Trophoblast cell (in vitro differentiated cells and primary cell): ENCODE results near the gene CDH15.

Source experiments
- DNase-seq, 2 donors: peaks; one replicate each; pipeline ENCODE4 v3.0.0-alpha.2; 2016
- H2AFZ ChIP-seq: 2 replicates; pipeline ENCODE4 v1.6.1; 2013; ENCODE audit warnings: low read length, moderate library complexity, mild to moderate bottlenecking; ENCODE audit not compliant: insufficient read depth, poor library complexity
- H2AK5ac ChIP-seq: 2 replicates; pipeline ENCODE4 v1.6.1; 2013; ENCODE audit warnings: mild to moderate bottlenecking, low read length
- H2BK120ac ChIP-seq: 2 replicates; pipeline ENCODE4 v1.6.1; 2013; ENCODE audit warnings: low read length, mild to moderate bottlenecking, moderate library complexity; ENCODE audit not compliant: insufficient read depth, poor library complexity
- H2BK12ac ChIP-seq: 2 replicates; pipeline ENCODE4 v1.6.1; 2013; ENCODE audit warnings: mild to moderate bottlenecking, low read length, moderate library complexity
- H2BK5ac ChIP-seq: 2 replicates; pipeline ENCODE4 v1.6.1; 2013; ENCODE audit warnings: low read length, low read depth, moderate library complexity, mild to moderate bottlenecking; ENCODE audit not compliant: poor library complexity
- H3K14ac ChIP-seq: 2 replicates; pipeline ENCODE4 v1.6.1; 2013; ENCODE audit warnings: mild to moderate bottlenecking, low read length
- H3K18ac ChIP-seq: 2 replicates; pipeline ENCODE4 v1.6.1; 2013; ENCODE audit warnings: mild to moderate bottlenecking, low read length
- H3K23ac ChIP-seq: 2 replicates; pipeline ENCODE4 v1.6.1; 2013; ENCODE audit warnings: low read length
- H3K27ac ChIP-seq: 2 replicates; pipeline ENCODE4 v1.5.1; 2013; ENCODE audit warnings: low read depth, mild to moderate bottlenecking, inconsistent platforms, low read length, moderate library complexity
- H3K27me3 ChIP-seq: 2 replicates; pipeline ENCODE4 v1.6.1; 2013; ENCODE audit warnings: inconsistent platforms, mild to moderate bottlenecking, low read length, moderate library complexity; ENCODE audit not compliant: insufficient read depth
- H3K36me3 ChIP-seq, 2 experiments: 1 replicate in 1 of 2; 2 replicates in 1 of 2; pipeline ENCODE4 v1.6.1; 2013; ENCODE audit warnings: low read length in 2 of 2, mild to moderate bottlenecking in 2 of 2, moderate library complexity in 1 of 2; ENCODE audit not compliant: insufficient read depth in 2 of 2, control insufficient read depth in 1 of 2
- H3K4ac ChIP-seq: 2 replicates; pipeline ENCODE4 v1.6.1; 2013; ENCODE audit warnings: low read depth, mild to moderate bottlenecking, low read length, moderate library complexity
- H3K4me1 ChIP-seq, 2 experiments: 1 replicate in 1 of 2; 2 replicates in 1 of 2; pipeline ENCODE4 v1.6.1; 2013; ENCODE audit warnings: low read length in 2 of 2, mild to moderate bottlenecking in 2 of 2, moderate library complexity in 1 of 2; ENCODE audit not compliant: insufficient read depth in 2 of 2, control insufficient read depth in 1 of 2
- H3K4me2 ChIP-seq: 2 replicates; pipeline ENCODE4 v1.6.1; 2013; ENCODE audit warnings: inconsistent platforms, mild to moderate bottlenecking, low read length, moderate library complexity
- H3K4me3 ChIP-seq: 2 replicates; pipeline ENCODE4 v1.5.1; 2013; ENCODE audit warnings: mild to moderate bottlenecking, low read depth, low read length, inconsistent platforms
- H3K79me1 ChIP-seq: one replicate; pipeline ENCODE4 v1.6.1; 2013; ENCODE audit warnings: low read length
- H3K79me2 ChIP-seq: 2 replicates; pipeline ENCODE4 v1.6.1; 2013; ENCODE audit warnings: low read length, mild to moderate bottlenecking; ENCODE audit not compliant: control insufficient read depth, insufficient read depth, poor library complexity
- H3K9ac ChIP-seq: 2 replicates; pipeline ENCODE4 v1.6.1; 2013; ENCODE audit warnings: mild to moderate bottlenecking, low read length
- H3K9me3 ChIP-seq: 2 replicates; pipeline ENCODE4 v1.6.1; 2013; ENCODE audit warnings: low read depth, mild to moderate bottlenecking, control low read depth, inconsistent platforms, low read length; ENCODE audit not compliant: insufficient read depth
- H4K12ac ChIP-seq: 2 replicates; pipeline ENCODE4 v1.6.1; 2013; ENCODE audit warnings: low read depth, mild to moderate bottlenecking, low read length, moderate library complexity
- H4K8ac ChIP-seq: 2 replicates; pipeline ENCODE4 v1.6.1; 2013; ENCODE audit warnings: low read depth, mild to moderate bottlenecking, low read length, moderate library complexity
- H4K91ac ChIP-seq: one replicate; pipeline ENCODE4 v1.6.1; 2013; ENCODE audit warnings: low read depth, mild to moderate bottlenecking, low read length, moderate library complexity
- WGBS: extraction: QIAGEN DNeasy Blood & Tissue Kit; methylation state at CpG from one replicate; pipeline ENCODE4 v1.1.7; 2013; ENCODE audit warnings: missing lambda C conversion rate; ENCODE audit not compliant: insufficient read length, insufficient coverage; ENCODE audit errors: extremely low coverage; 5-methylcytosine and 5-hydroxymethylcytosine counted together

The CDH15 gene

DNA sequence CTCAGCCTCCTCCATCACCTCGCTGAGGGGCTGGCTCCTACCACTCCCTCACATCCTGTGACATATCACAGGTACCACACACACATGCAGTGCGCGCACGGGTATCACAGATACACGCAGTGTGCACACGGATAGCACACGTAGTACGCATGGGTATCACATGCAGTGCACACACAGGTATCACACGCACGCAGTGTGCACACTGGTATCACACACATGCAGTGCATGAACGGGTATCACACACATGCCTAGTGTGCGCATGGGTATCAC, 47.8 kb upstream of the CDH15 start:
- no peak overlapping the region for H3K4me3 ChIP-seq

DNA sequence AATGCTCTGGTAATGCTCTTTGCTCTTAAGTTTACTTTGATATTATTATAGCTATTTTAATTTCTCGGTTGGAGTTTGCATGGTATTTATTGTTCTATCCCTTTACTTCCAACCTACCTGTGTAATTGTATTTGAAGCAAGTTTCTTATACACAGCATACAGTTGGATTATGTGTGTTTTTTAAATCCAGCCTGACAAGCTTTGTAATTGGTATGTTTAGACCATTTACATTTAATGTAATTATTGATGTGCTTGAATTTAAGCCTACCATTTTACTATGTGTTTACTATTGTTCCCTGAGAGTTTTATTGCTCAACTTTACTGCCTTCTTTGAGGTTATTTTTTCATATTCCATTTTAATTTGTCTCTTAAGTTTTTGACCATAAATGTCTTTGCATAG, 42.2 kb upstream of the CDH15 start:
- Histone ChIP-seq H3K4me3 (no peak overlapping the region), H4K91ac (no peak overlapping the region), H2BK12ac (no peak overlapping the region), H3K27me3 (no peaks in the 10 kb centered on the region), H3K9me3 (peaks cover 2% of the 10 kb centered on the region), H3K14ac (no peak overlapping the region), H3K4me2 (no peak overlapping the region), H3K23ac (no peak overlapping the region), H3K79me2 (no peaks in the 10 kb centered on the region), H2BK120ac (no peak overlapping the region), H3K79me1 (no peaks in the 10 kb centered on the region), H3K4me1 (no peaks in the 10 kb centered on the region), H2AK5ac (no peak overlapping the region), H3K27ac (no peak overlapping the region), H3K9ac (no peak overlapping the region), H2BK5ac (no peak overlapping the region), H2AFZ (no peak overlapping the region), H3K4ac (no peak overlapping the region), H4K12ac (no peak overlapping the region), H3K18ac (no peak overlapping the region), H3K36me3 (peaks cover 18 to 22% of the 10 kb centered on the region in 2 experiments), H4K8ac (no peak overlapping the region)
- DNase-seq, result no peak
- WGBS, result no CpG with 5 or more reads among the region's 1 CpG

More for the DNA sequence above, 47.8 kb upstream of the CDH15 start:
- no peak for DNase-seq
- no peak overlapping the region for H3K14ac ChIP-seq
- no peak overlapping the region for H3K4me2 ChIP-seq
- H2BK12ac ChIP-seq, result no peak overlapping the region
- WGBS, result no CpG with 5 or more reads among the region's 12 CpGs
- no peak overlapping the region for H2AFZ ChIP-seq
- H2AK5ac ChIP-seq, result no peak overlapping the region
- no peaks in the 10 kb centered on the region for H3K79me2 ChIP-seq
- H3K79me1 ChIP-seq, result no peaks in the 10 kb centered on the region
- no peaks in the 10 kb centered on the region for H3K4me1 ChIP-seq
- H4K8ac ChIP-seq, result no peak overlapping the region
- no peak overlapping the region for H3K9ac ChIP-seq
- H3K36me3 ChIP-seq, result peaks cover 31 to 45% of the 10 kb centered on the region in 2 experiments
- no peak overlapping the region for H2BK5ac ChIP-seq
- H3K9me3 ChIP-seq, result peaks cover 7% of the 10 kb centered on the region
- no peak overlapping the region for H4K12ac ChIP-seq
- H3K23ac ChIP-seq, result no peak overlapping the region
- H4K91ac ChIP-seq, result no peak overlapping the region
- no peak overlapping the region for H3K18ac ChIP-seq
- H3K27ac ChIP-seq, result no peak overlapping the region
- H2BK120ac ChIP-seq, result no peak overlapping the region
- no peaks in the 10 kb centered on the region for H3K27me3 ChIP-seq
- no peak overlapping the region for H3K4ac ChIP-seq

GRCh38 chr16:89130448-89130847, 41.1 kb upstream of the CDH15 start:
- DNase-seq, result no peak
- Histone ChIP-seq H3K23ac (no peak overlapping the region), H2AK5ac (no peak overlapping the region), H3K79me2 (no peaks in the 10 kb centered on the region), H4K91ac (no peak overlapping the region), H3K27me3 (no peaks in the 10 kb centered on the region), H3K4me2 (no peak overlapping the region), H3K9me3 (no peaks in the 10 kb centered on the region), H3K14ac (no peak overlapping the region), H2BK5ac (no peak overlapping the region), H2BK12ac (no peak overlapping the region), H2BK120ac (no peak overlapping the region), H3K36me3 (peaks cover 17 to 24% of the 10 kb centered on the region in 2 experiments), H3K4me3 (no peak overlapping the region), H3K9ac (no peak overlapping the region), H3K4ac (no peak overlapping the region), H2AFZ (no peak overlapping the region), H3K18ac (no peak overlapping the region), H3K79me1 (no peaks in the 10 kb centered on the region), H3K4me1 (no peaks in the 10 kb centered on the region), H3K27ac (no peak overlapping the region), H4K8ac (no peak overlapping the region), H4K12ac (no peak overlapping the region)
- no CpG with 5 or more reads among the region's 5 CpGs for WGBS

GRCh38 chr16:89131783-89132182, 39.8 kb upstream of the CDH15 start:
- no peak for DNase-seq
- no peaks in the 10 kb centered on the region for H3K4me1 ChIP-seq
- no peak overlapping the region for H3K9ac ChIP-seq
- H3K79me2 ChIP-seq, result no peaks in the 10 kb centered on the region
- H3K27ac ChIP-seq, result no peak overlapping the region
- no peak overlapping the region for H2BK120ac ChIP-seq
- no peak overlapping the region for H3K4me2 ChIP-seq
- no peak overlapping the region for H3K4me3 ChIP-seq
- H4K8ac ChIP-seq, result no peak overlapping the region
- no peak overlapping the region for H2BK5ac ChIP-seq
- H2AK5ac ChIP-seq, result no peak overlapping the region
- no peaks in the 10 kb centered on the region for H3K27me3 ChIP-seq
- no peak overlapping the region for H3K18ac ChIP-seq
- H2BK12ac ChIP-seq, result no peak overlapping the region
- no peaks in the 10 kb centered on the region for H3K79me1 ChIP-seq
- no peak overlapping the region for H2AFZ ChIP-seq
- H3K36me3 ChIP-seq, result peaks cover 17 to 32% of the 10 kb centered on the region in 2 experiments
- no peak overlapping the region for H4K91ac ChIP-seq
- H3K9me3 ChIP-seq, result no peaks in the 10 kb centered on the region
- no peak overlapping the region for H3K4ac ChIP-seq
- H4K12ac ChIP-seq, result no peak overlapping the region
- H3K23ac ChIP-seq, result no peak overlapping the region
- no peak overlapping the region for H3K14ac ChIP-seq
- no CpG with 5 or more reads among the region's 17 CpGs for WGBS
